Suprapubic skin (tissue), 4 donors: ENCODE data around the gene SBSN. TPM values are rescaled to one million over a fixed set of nuclear protein-coding genes. Genes with fewer than 3 reads are reported as not detected.
A peak's percentile ranks its signal among the peaks of the same experiment; 100 is the strongest.

Experiments used
- DNase-seq, 2 donors: peaks; one replicate each; pipeline ENCODE4 v3.0.0-alpha.2; 2019; ENCODE audit warnings: low spot score in 2 of 2
- H3K27ac ChIP-seq: fragments of 200-600 bp; sonication (generic); one replicate; pipeline ENCODE4 v1.5.1; 2019
- H3K27me3 ChIP-seq: fragments of 200-600 bp; sonication (generic); one replicate; pipeline ENCODE4 v1.5.1; 2019
- H3K36me3 ChIP-seq: fragments of 200-600 bp; sonication (generic); one replicate; pipeline ENCODE4 v1.5.1; 2019
- H3K4me1 ChIP-seq: fragments of 200-600 bp; sonication (generic); one replicate; pipeline ENCODE4 v1.5.1; 2019
- H3K4me3 ChIP-seq: fragments of 200-600 bp; sonication (generic); one replicate; pipeline ENCODE4 v1.5.1; 2019; ENCODE audit warnings: mild to moderate bottlenecking
- H3K9me3 ChIP-seq: fragments of 200-600 bp; sonication (generic); one replicate; pipeline ENCODE4 v1.5.1; 2019
- CTCF ChIP-seq, 2 donors: fragments of 200-600 bp in 1 of 2; fragments of 450-650 bp in 1 of 2; sonication (generic) in 1 of 2; IDR thresholded peaks; one replicate each; pipeline ENCODE4 v1.5.1; 2016 to 2019; ENCODE audit warnings: antibody characterized with exemption in 2 of 2, mild to moderate bottlenecking in 1 of 2, moderate library complexity in 1 of 2
- EP300 ChIP-seq: sonication (generic); formaldehyde crosslinking; IDR thresholded peaks from one replicate; pipeline ENCODE4 v1.6.1; 2017; ENCODE audit warnings: antibody characterized with exemption
- POLR2A ChIP-seq, 2 donors: fragments of 450-650 bp; IDR thresholded peaks; one replicate each; pipeline ENCODE4 v1.6.1; 2017; ENCODE audit warnings: antibody characterized with exemption in 2 of 2, mild to moderate bottlenecking in 2 of 2, moderate library complexity in 2 of 2
- POLR2AphosphoS5 ChIP-seq, 3 donors: sonication (generic); formaldehyde crosslinking; IDR thresholded peaks; one replicate each; pipeline ENCODE4 v1.6.1; 2017; ENCODE audit warnings: antibody characterized with exemption in 3 of 3
- WGBS: methylation state at CpG from one replicate; pipeline ENCODE4 v1.1.5; 2018; 5-methylcytosine and 5-hydroxymethylcytosine counted together
- total RNA-seq, 4 donors: library from RNA; depleted of rRNA; stranded (reverse); fragments of >200 nt; gene quantifications; one replicate each; pipeline ENCODE4 v1.1.0, GENCODE V29; 2016

Gene SBSN
- total RNA-seq, 4 donors from 2014 or later: 308 to 1,594 (median 1,430) TPM

DNA sequence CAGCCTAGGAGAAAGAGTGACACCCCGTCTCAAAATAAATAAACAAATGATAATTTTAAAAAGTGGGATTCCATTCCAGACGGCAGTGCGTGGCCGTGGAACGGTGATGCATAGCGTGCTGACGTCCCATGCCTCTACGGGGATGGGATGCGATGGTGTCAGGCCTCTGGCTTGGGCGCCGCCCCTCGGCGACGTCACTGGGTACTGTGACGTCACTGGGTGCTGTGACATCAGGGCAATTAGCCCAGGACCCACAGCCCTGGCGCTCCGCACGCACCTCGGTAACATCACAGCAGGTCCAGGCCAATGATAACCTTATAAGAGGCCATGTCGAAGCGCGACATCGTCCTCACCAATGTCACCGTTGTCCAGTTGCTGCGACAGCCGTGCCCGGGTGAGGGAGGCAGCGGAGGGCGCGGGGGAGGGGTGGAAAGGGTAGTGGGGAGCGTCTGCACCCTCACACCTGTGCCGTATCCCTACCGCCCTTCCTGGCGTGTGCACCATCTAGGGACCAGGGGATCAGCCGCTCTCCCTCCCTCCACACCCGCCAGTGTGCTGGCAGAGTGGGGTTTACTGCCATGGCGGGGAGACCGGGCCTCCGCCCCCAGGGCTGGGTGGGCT lies 5.2 kb upstream of the SBSN start, which contains the start of gene GAPDHS:
GAPDHS (plus strand) TSS at position 256 of the 621 bp plus-strand sequence; CDS start at position 328, 72 bp downstream.
- H3K4me3 ChIP-seq: peak within 1 kb of the TSS; percentile 26
- no peak within 1 kb of the TSS for H3K27ac ChIP-seq
- WGBS: 57% methylated on average over 33 of the region's 39 CpGs
- peaks cover 22% of the 10 kb centered on the region for H3K4me1 ChIP-seq
- H3K9me3 ChIP-seq: no peaks in the 10 kb centered on the region
- no peaks in the 10 kb centered on the region for H3K36me3 ChIP-seq
- no peak for DNase-seq
- peaks cover 38% of the 10 kb centered on the region for H3K27me3 ChIP-seq
- no peak for TF ChIP-seq POLR2AphosphoS5 (IDR thresholded peaks at IDR 0.05)
- TF ChIP-seq POLR2A (IDR thresholded peaks at IDR 0.05): no peak
- TF ChIP-seq EP300: no peak
- TF ChIP-seq CTCF (IDR thresholded peaks at IDR 0.05): no peak

GRCh38 chr19:35531291-35531690 lies 3.2 kb upstream of the SBSN start:
- H3K36me3 ChIP-seq: no peaks in the 10 kb centered on the region
- no peak for DNase-seq
- TF ChIP-seq POLR2AphosphoS5 (IDR thresholded peaks at IDR 0.05) (no peak), POLR2A (IDR thresholded peaks at IDR 0.05) (no peak), CTCF (IDR thresholded peaks at IDR 0.05) (no peak), EP300 (no peak)
- no peaks in the 10 kb centered on the region for H3K9me3 ChIP-seq
- H3K4me1 ChIP-seq: peaks cover 33% of the 10 kb centered on the region
- H3K27me3 ChIP-seq: peaks cover 58% of the 10 kb centered on the region
- H3K27ac ChIP-seq: no peak overlapping the region
- WGBS: 50% methylated on average over 6 of the region's 6 CpGs
- no peak overlapping the region for H3K4me3 ChIP-seq

DNA sequence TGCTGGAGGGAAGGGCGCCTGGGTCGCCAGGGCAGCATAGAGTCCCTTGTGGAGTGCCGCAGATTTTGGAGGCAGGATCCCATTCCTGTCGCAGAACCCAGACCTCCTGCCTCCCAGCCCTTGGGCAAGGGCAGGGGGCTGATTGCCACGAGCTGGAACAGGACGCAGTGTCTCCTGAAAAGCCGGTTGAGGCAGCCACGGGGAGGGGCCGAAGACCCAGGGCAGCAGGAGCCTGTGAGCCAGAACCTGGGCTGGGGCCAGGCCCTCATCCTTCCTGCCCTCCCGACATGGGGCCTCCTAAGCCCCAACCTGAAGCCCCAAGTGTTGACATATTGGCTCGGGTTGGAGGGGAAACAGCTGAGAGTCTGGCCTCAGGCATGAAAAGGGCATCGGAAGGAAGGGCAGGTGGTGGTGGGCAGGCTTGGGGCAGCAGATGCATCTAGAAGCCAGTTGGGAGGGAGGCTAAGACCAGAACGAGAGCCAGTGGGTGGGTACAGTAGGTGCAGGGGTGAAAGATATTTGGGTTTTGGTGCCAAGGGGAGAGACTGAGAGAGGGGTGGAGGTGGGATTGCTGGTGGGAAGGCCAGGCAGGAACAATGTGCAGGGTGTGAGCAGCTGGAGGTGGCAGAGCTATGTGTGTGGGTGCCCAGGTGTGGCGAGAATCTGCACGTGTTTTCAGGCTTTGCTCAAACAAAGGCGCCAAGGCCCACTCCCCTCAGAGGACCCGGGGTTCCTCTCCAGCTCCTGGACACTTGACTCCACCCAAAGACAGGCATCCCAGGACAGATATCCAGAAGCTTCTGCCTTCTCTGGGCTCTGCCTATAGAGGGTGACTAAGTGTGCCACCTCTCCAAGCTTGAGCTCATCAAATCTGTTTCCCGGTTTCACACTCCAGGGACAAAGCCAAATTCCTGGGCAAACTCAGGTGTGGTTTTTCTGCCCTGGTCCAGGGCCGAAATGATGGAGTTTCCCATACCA lies 1.4 kb upstream of the SBSN start:
- Histone ChIP-seq H3K27me3 (peaks cover 69% of the 10 kb centered on the region), H3K36me3 (no peaks in the 10 kb centered on the region), H3K4me3 (no peak overlapping the region), H3K27ac (peak overlapping the region; percentile 70), H3K9me3 (no peaks in the 10 kb centered on the region), H3K4me1 (peaks cover 33% of the 10 kb centered on the region)
- DNase-seq: no peak
- no peak for TF ChIP-seq POLR2AphosphoS5 (IDR thresholded peaks at IDR 0.05)
- TF ChIP-seq CTCF (IDR thresholded peaks at IDR 0.05): no peak
- TF ChIP-seq POLR2A (IDR thresholded peaks at IDR 0.05): no peak
- TF ChIP-seq EP300: no peak
- 41% methylated on average over 14 of the region's 19 CpGs for WGBS

- Histone ChIP-seq H3K9me3 (no peaks in the 10 kb centered on the region), H3K36me3 (no peaks in the 10 kb centered on the region), H3K4me3 (peak overlapping the region; percentile 29), H3K4me1 (peaks cover 21% of the 10 kb centered on the region), H3K27ac (no peak overlapping the region), H3K27me3 (peaks cover 54% of the 10 kb centered on the region)
- no peak for DNase-seq
- WGBS: 73% methylated on average over 4 of the region's 4 CpGs
- TF ChIP-seq POLR2A (IDR thresholded peaks at IDR 0.05): no peak
- TF ChIP-seq EP300: no peak
- TF ChIP-seq POLR2AphosphoS5 (IDR thresholded peaks at IDR 0.05): no peak
- no peak for TF ChIP-seq CTCF (IDR thresholded peaks at IDR 0.05)
Measured at GRCh38 chr19:35525873-35526272, 2.2 kb downstream of the SBSN start.
